Measurements from ENCODE around the gene DCP2.

Gene DCP2

GRCh38 chr5:113044776-113045465, 68.3 kb downstream of the DCP2 start:
- TF ChIP-seq EZH2phosphoT487 (conservative IDR thresholded peaks at IDR 0.05; ENCODE audit: low read length) (no peak), CTCF (IDR thresholded peaks at IDR 0.05; ENCODE audit: insufficient read depth, low read length, poor library complexity, severe bottlenecking) (no peak)

GRCh38 chr5:113047234-113047633, 70.6 kb downstream of the DCP2 start:
- Histone ChIP-seq H4K20me1 (ENCODE audit: low read depth, low read length) (no peaks in the 10 kb centered on the region), H3K9me3 (ENCODE audit: insufficient read depth, low read length) (no peaks in the 10 kb centered on the region), H3K27me3 (ENCODE audit: low read length) (no peaks in the 10 kb centered on the region), H3K79me2 (ENCODE audit: insufficient read depth, low read length) (no peaks in the 10 kb centered on the region), H3K9me2 (replicated peaks; ENCODE audit: insufficient read depth, low read length) (no peaks in the 10 kb centered on the region), H2AFZ (ENCODE audit: low read depth, low read length, severe bottlenecking) (no peak overlapping the region), H3K4me2 (ENCODE audit: low read depth, low read length, poor library complexity, severe bottlenecking) (no peak overlapping the region), H3K27ac (ENCODE audit: low read depth, low read length) (no peak overlapping the region), H3K36me3 (ENCODE audit: low read length) (no peaks in the 10 kb centered on the region), H3K4me3 (ENCODE audit: insufficient read depth, low read length, poor library complexity, severe bottlenecking) (no peak overlapping the region), H3K9ac (ENCODE audit: low read length) (no peak overlapping the region), H3F3A (ENCODE audit: insufficient read depth) (0 out of 2 replicates have a peak, but pooled peaks cover 5% of the 10 kb centered on the region)
- TF ChIP-seq EZH2phosphoT487 (conservative IDR thresholded peaks at IDR 0.05; ENCODE audit: low read length) (no peak), CTCF (IDR thresholded peaks at IDR 0.05; ENCODE audit: insufficient read depth, low read length, poor library complexity, severe bottlenecking) (no peak)

More at GRCh38 chr5:113044776-113045465, 68.3 kb downstream of the DCP2 start:
- Histone ChIP-seq H3K9ac (ENCODE audit: low read length) (no peak overlapping the region), H3K4me2 (ENCODE audit: low read depth, low read length, poor library complexity, severe bottlenecking) (no peak overlapping the region), H3F3A (ENCODE audit: insufficient read depth) (0 out of 2 replicates have a peak, but pooled peaks cover 5% of the 10 kb centered on the region), H2AFZ (ENCODE audit: low read depth, low read length, severe bottlenecking) (no peak overlapping the region), H3K79me2 (ENCODE audit: insufficient read depth, low read length) (no peaks in the 10 kb centered on the region), H4K20me1 (ENCODE audit: low read depth, low read length) (no peaks in the 10 kb centered on the region), H3K9me2 (replicated peaks; ENCODE audit: insufficient read depth, low read length) (no peaks in the 10 kb centered on the region), H3K36me3 (ENCODE audit: low read length) (no peaks in the 10 kb centered on the region), H3K9me3 (ENCODE audit: insufficient read depth, low read length) (no peaks in the 10 kb centered on the region), H3K27me3 (ENCODE audit: low read length) (no peaks in the 10 kb centered on the region), H3K4me3 (ENCODE audit: insufficient read depth, low read length, poor library complexity, severe bottlenecking) (no peak overlapping the region), H3K27ac (ENCODE audit: low read depth, low read length) (no peak overlapping the region)

GRCh38 chr5:113047733-113048652, 71.4 kb downstream of the DCP2 start:
- Histone ChIP-seq H3F3A (ENCODE audit: insufficient read depth) (0 out of 2 replicates have a peak, but pooled peaks cover 5% of the 10 kb centered on the region), H3K4me2 (ENCODE audit: low read depth, low read length, poor library complexity, severe bottlenecking) (peak overlapping the region; percentile 43), H3K9me2 (replicated peaks; ENCODE audit: insufficient read depth, low read length) (no peaks in the 10 kb centered on the region), H3K27ac (ENCODE audit: low read depth, low read length) (no peak overlapping the region), H3K36me3 (ENCODE audit: low read length) (no peaks in the 10 kb centered on the region), H4K20me1 (ENCODE audit: low read depth, low read length) (no peaks in the 10 kb centered on the region), H3K79me2 (ENCODE audit: insufficient read depth, low read length) (no peaks in the 10 kb centered on the region), H3K9ac (ENCODE audit: low read length) (no peak overlapping the region), H3K4me3 (ENCODE audit: insufficient read depth, low read length, poor library complexity, severe bottlenecking) (peak overlapping the region; percentile 15), H3K27me3 (ENCODE audit: low read length) (no peaks in the 10 kb centered on the region), H2AFZ (ENCODE audit: low read depth, low read length, severe bottlenecking) (peak overlapping the region; percentile 59), H3K9me3 (ENCODE audit: insufficient read depth, low read length) (no peaks in the 10 kb centered on the region)
- no peak for TF ChIP-seq CTCF (IDR thresholded peaks at IDR 0.05; ENCODE audit: insufficient read depth, low read length, poor library complexity, severe bottlenecking)
- no peak for TF ChIP-seq EZH2phosphoT487 (conservative IDR thresholded peaks at IDR 0.05; ENCODE audit: low read length)

All from SU-DHL-6 (cell line).